Measurements from ENCODE around the gene NOX4. TPM values are rescaled to one million over a fixed set of nuclear protein-coding genes. Genes with fewer than 3 reads are reported as not detected.

The NOX4 gene
- total RNA-seq (2022; extraction: Qiagen RNA extraction) = not detected in 5 replicates

GRCh38 chr11:89490981-89491690 is at the start of gene NOX4:
NOX4 (minus strand) TSS chr11:89491375; CDS start chr11:89491246, 129 bp downstream.

Other genes starting within 250 kb of the NOX4 start
- gene TRIM77, start 218.9 kb upstream of the NOX4 start, total RNA-seq (2022; extraction: Qiagen RNA extraction) = not detected in 5 replicates

All from A549 treated with Hydrocortisone at 1 μM for 4 hours (cell line).